ENCODE results near the gene PLSCR1.
"Not testable (repeated sequence)": the region's sequence is repeated elsewhere in the genome, so short reads cannot be mapped to it uniquely, and the experiment has no call there.

Gene PLSCR1

GRCh38 chr3:146550070-146550615 is 5.7 kb upstream of the PLSCR1 start:
- DNase-seq (ENCODE audit: low read depth in 2 of 2), result no peak

GRCh38 chr3:146547235-146547835 is 2.9 kb upstream of the PLSCR1 start:
- no peak for DNase-seq (ENCODE audit: low read depth in 2 of 2)

- DNase-seq (ENCODE audit: low read depth in 2 of 2), result no peak
Observed at GRCh38 chr3:146546366-146546965, 2.1 kb upstream of the PLSCR1 start.

DNA sequence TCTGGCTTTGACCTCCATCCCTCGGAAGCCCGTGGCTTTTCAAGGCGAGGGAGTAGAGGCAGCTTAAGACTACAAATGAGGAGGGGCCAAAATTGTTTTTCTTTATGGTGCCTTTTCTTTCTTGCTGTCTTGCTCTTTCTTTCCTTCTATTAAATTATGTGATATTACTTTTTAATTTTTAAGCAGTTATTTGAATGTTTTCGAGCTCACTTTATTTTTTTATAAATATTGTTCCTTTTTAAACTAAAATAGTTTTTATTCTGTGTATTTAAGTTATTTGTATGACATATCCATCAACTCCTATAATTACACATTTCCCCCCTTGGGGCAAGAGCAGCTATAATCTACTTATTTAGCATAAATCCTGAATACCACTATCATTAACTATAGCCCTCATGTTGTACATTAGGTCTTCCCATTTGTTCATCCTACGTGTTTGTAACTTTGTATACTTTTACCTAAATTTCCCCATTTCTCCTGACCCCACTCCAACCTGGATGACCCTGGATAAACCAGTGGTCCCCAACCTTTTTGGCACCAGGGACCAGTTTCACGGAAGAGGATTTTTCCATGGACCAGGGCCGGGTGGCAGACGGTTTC is 622 bp upstream of the PLSCR1 start:
- no peak for DNase-seq (ENCODE audit: low read depth in 2 of 2)

DNA sequence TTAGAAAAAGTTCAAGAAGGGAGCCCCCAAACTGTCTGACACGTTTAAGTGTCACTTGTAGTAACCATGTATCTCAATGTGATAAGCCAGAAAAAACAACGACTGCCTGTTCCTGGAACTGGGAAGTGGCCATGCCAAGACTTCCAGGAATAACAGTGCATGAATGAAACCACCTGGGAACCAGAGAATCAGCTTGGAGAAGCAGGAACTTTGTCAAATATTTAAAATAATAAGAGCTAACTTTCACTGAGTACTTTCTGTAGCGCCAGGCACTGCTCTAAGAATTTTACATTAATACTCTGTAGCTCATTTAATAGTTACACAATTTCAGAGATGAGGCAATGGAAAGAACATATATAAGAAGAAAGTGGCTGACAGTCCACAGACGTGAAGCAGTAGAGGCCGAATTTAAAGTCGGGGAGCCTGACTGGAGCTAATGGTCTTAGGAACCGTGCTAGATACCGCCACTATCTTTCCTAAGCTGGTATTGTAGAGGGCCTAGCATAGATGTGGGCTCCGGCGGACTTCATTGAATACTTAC is 876 bp downstream of the PLSCR1 start:
- DNase-seq (ENCODE audit: low read depth in 2 of 2), result no peak

DNA sequence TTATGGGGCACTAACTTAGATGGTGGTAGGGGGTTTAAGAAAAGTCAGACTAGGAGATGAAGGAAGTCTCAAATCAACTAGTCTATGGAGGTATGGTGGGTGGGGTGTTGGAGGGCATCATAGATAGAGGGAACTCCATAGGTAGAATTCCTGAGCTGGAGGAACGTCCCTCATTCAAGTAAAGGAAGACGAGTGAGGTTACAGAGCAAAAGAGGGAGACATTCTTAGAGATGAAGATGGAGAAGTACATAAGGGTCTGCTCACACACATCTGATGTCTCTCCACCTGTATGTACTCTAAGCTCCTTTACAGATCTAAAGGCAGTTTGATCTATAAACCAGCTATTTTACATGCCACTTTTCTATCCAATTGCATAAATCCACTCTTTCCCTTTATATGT is 1.4 kb downstream of the PLSCR1 start:
- DNase-seq (ENCODE audit: low read depth in 2 of 2), result no peak

DNA sequence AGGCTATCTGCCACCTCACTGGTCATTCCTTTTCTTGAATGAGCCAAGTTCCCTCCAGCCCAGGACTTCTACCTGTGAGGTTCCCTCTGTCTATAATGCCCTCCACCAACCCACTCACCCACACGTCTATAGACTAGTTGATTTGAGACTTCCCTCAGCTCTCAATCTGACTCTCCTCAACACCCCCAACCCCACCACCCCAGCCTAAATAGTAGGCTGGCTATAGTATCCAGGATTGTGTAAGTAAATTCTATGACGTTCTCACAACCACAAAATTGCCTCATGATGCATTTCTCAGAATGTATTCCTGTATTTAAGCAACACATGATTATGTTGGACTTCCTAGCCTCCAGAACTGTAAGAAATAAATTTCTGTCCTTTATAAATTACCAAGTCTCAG is 2.2 kb downstream of the PLSCR1 start:
- DNase-seq (ENCODE audit: low read depth in 2 of 2), result no peak

- DNase-seq (ENCODE audit: low read depth in 2 of 2), result no peak
Observed at GRCh38 chr3:146540978-146541377, 3.4 kb downstream of the PLSCR1 start.

GRCh38 chr3:146540236-146540635 is 4.2 kb downstream of the PLSCR1 start:
- no peak for DNase-seq (ENCODE audit: low read depth in 2 of 2)

DNA sequence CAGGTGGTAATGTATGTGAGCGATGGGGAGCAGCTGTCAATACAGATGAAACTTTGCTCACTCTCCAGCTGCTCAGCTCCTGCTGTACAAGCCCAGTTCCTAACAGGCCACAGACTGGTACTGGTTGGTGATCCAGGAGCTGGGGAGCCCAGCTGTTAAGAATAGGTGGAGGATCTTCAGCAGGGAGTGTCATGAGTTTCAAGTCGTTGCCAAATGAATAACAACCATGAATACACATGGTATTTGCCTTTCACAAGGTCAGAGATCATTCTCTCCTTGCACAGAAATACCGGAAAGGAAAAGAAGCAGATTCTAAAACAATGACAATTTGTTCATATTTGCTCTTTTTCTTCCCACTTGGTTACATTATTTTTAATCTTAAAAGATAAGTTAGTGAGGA is 5.1 kb downstream of the PLSCR1 start:
- DNase-seq (ENCODE audit: low read depth in 2 of 2), result no peak

GRCh38 chr3:146537603-146538002 is 6.8 kb downstream of the PLSCR1 start:
- DNase-seq (ENCODE audit: low read depth in 2 of 2), result no peak

GRCh38 chr3:146536681-146537080 is 7.7 kb downstream of the PLSCR1 start:
- no peak for DNase-seq (ENCODE audit: low read depth in 2 of 2)

GRCh38 chr3:146532406-146532805 is 12.0 kb downstream of the PLSCR1 start:
- DNase-seq (ENCODE audit: low read depth in 2 of 2), result no peak

DNA sequence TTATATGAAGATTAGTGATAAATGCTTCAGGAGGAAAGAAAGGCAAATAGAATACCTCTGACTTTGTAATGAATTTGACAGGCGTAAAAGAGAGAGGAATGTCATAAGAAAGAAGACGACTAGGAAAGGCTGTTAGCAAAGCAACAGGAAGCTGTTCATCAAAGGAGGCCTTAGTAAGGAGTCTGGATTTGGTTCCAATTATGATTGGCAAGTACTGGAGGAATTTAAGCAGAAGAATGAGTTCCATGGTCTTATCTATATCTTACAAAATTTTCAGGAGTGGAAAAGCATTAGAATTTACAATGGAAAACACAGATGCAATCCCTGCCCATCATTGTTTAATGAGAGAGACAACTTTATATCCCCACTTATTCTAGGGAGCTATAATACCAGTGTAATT is 13.8 kb downstream of the PLSCR1 start:
- DNase-seq (ENCODE audit: low read depth in 2 of 2), result no peak

GRCh38 chr3:146529021-146529420 is 15.4 kb downstream of the PLSCR1 start:
- no peak for DNase-seq (ENCODE audit: low read depth in 2 of 2)

DNA sequence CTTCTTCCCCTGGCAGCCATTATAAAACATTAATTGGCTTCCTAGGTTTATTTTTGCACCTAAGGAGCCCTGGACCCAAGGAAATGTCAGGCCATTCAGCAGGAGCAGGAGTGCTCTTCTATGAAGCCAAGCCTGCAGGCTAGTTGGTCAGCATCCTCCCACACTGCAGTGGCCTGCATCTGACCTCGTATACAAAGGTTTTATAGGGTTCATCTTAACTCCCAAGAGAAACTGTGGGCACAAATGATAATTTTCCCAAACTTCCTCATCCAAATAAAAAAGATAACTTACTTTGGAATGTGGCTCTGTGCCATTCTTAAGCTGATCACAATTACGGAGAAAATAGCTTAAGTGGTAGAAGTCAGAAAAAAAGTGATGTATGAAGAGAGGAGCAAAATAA is 19.4 kb downstream of the PLSCR1 start:
- DNase-seq (ENCODE audit: low read depth in 2 of 2), result no peak

DNA sequence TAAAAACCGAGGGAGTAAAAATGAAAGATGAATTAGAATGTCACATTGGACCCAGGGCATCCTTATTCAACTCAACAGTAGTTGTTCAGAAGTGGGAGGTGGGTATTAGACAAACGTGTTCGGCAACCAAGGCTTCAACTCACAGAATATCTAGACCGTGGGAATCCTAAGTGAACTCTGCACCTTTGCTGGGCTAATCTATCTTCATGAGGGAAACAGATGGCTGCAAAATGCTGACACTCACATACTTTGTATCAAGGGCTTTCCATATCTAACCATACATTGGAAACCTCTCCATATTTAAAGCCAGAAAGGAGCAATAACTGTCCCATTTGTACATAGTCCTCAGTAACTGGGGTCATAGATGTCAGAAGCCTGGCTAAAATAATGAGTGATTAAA is 20.9 kb downstream of the PLSCR1 start:
- no peak for DNase-seq (ENCODE audit: low read depth in 2 of 2)

GRCh38 chr3:146522174-146523158 is 21.9 kb downstream of the PLSCR1 start:
- DNase-seq (ENCODE audit: low read depth in 2 of 2), result not testable (repeated sequence)

DNA sequence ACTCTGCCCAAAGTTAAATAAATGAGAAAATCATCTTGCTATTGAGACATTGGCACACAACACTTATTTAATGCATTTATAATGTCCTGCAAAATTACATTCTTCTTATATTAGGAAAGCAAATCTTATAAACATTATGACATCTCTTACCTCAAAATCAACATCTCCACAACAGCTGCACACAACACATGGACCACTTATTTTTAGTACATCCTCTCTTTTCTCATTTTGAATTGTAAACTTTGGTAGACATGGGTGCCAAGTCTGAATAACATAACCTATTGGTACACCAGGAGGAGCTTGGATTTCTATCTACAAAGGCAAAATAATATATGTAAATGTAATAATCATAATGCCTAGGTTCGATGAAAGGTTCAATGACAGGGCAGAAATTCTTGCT is 23.0 kb downstream of the PLSCR1 start:
- no peak for DNase-seq (ENCODE audit: low read depth in 2 of 2)

DNA sequence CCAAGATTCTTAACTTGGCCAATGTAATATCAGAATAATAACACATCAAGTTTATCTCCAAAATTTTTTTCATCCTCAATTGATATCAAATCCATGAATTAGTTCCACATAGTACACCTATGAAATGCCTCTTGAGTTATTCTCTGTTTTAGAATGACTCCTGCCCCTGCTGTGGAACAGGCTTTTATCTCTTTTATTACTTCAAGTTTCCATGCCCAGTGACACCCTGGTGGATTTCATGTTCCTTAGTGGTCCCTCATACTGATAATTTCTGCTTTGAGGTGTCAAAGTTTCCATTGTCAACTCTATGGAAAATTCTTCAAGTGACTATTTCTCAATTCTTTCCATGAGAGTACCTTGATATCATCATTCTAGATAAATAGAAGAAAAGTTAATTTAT is 24.6 kb downstream of the PLSCR1 start:
- no peak for DNase-seq (ENCODE audit: low read depth in 2 of 2)

DNA sequence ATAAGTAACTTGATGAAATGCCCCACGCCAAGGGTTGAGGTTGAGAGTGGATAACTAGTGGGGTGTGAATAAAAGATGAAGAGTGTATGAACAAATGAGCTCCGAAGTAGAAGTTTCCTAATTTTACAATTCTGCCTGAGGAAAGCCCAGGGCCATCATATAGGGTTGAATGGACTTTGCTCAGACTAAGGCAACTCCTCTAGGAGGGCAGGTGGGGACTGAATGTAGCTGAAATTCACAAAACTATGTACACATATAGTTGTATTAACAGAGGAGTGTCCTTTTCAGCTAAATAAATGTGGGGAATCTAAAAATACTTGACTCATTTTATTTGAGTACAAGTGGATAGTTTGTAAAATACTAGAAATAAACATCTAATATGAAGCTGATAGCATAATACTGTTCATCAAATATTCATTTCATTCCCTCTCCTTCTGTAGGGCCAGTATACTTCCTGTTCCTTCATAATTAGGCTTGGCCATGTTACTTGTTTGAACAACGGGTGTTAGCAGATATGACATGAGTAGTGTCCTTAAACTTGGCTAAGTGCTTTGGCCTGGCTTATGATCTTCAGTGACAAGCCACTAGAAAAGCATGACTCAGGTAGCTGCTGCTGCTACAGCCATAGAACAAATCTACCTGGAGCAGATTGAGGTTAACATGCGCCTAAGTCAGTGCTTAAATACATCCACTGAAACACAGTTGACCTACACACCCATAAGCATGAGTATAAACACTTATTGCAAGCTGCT is 26.5 kb downstream of the PLSCR1 start:
- DNase-seq (ENCODE audit: low read depth in 2 of 2), result no peak
